ENCODE measurements around the gene TAF4.

TAF4 gene

GRCh38 chr20:62044631-62045030 lies 21.1 kb downstream of the TAF4 start:
- TF ChIP-seq CTCF (IDR thresholded peaks at IDR 0.05; ENCODE audit: low read length) (no peak), EZH2phosphoT487 (IDR thresholded peaks at IDR 0.05; ENCODE audit: low read length) (no peak), EZH2 (optimal IDR thresholded peaks at IDR 0.05; ENCODE audit: low read depth, low read length) (no peak)
- no peak overlapping the region for H3K4me2 ChIP-seq (ENCODE audit: low read depth, low read length)
- H3K4me1 ChIP-seq (ENCODE audit: low read length): no peaks in the 10 kb centered on the region
- H3K9me3 ChIP-seq (replicated peaks; ENCODE audit: insufficient read depth, low read length): no peaks in the 10 kb centered on the region
- DNase-seq: no peak
- peaks cover 100% of the 10 kb centered on the region for H3K79me2 ChIP-seq (ENCODE audit: low read length)
- H3K27me3 ChIP-seq (replicated peaks; ENCODE audit: insufficient read depth, low read length): no peaks in the 10 kb centered on the region
- H3F3A ChIP-seq (ENCODE audit: insufficient read depth, low read length): no peaks in the 10 kb centered on the region
- H3K9me2 ChIP-seq (replicated peaks; ENCODE audit: insufficient read depth, low read length): no peaks in the 10 kb centered on the region
- no peaks in the 10 kb centered on the region; the same call in 1 of the 2 replicates for H4K20me1 ChIP-seq (ENCODE audit: insufficient read depth, low read length)
- no peak overlapping the region for H3K4me3 ChIP-seq (ENCODE audit: low read length)
- no peak overlapping the region for H2AFZ ChIP-seq (ENCODE audit: low read length)
- H3K9ac ChIP-seq (ENCODE audit: low read length): no peak overlapping the region
- no peaks in the 10 kb centered on the region for H3K36me3 ChIP-seq (replicated peaks; ENCODE audit: insufficient read depth, low read length)
- no peak overlapping the region for H3K27ac ChIP-seq (ENCODE audit: low read length)

GRCh38 chr20:62043131-62043914 lies 22.4 kb downstream of the TAF4 start:
- Histone ChIP-seq H3K27me3 (replicated peaks; ENCODE audit: insufficient read depth, low read length) (no peaks in the 10 kb centered on the region), H4K20me1 (ENCODE audit: insufficient read depth, low read length) (no peaks in the 10 kb centered on the region; the same call in 1 of the 2 replicates), H3K9me3 (replicated peaks; ENCODE audit: insufficient read depth, low read length) (no peaks in the 10 kb centered on the region), H3K9ac (ENCODE audit: low read length) (no peak overlapping the region), H3K27ac (ENCODE audit: low read length) (no peak overlapping the region), H3K79me2 (ENCODE audit: low read length) (peaks cover 100% of the 10 kb centered on the region), H3K4me1 (ENCODE audit: low read length) (no peaks in the 10 kb centered on the region), H3F3A (ENCODE audit: insufficient read depth, low read length) (no peaks in the 10 kb centered on the region), H3K36me3 (replicated peaks; ENCODE audit: insufficient read depth, low read length) (no peaks in the 10 kb centered on the region), H3K9me2 (replicated peaks; ENCODE audit: insufficient read depth, low read length) (no peaks in the 10 kb centered on the region), H2AFZ (ENCODE audit: low read length) (no peak overlapping the region), H3K4me3 (ENCODE audit: low read length) (no peak overlapping the region), H3K4me2 (ENCODE audit: low read depth, low read length) (no peak overlapping the region)
- no peak for DNase-seq
- TF ChIP-seq EZH2phosphoT487 (IDR thresholded peaks at IDR 0.05; ENCODE audit: low read length): no peak
- TF ChIP-seq CTCF (IDR thresholded peaks at IDR 0.05; ENCODE audit: low read length): no peak
- TF ChIP-seq EZH2 (optimal IDR thresholded peaks at IDR 0.05; ENCODE audit: low read depth, low read length): no peak

GRCh38 chr20:62042025-62042820 lies 23.5 kb downstream of the TAF4 start:
- Histone ChIP-seq H3F3A (ENCODE audit: insufficient read depth, low read length) (no peaks in the 10 kb centered on the region), H3K27me3 (replicated peaks; ENCODE audit: insufficient read depth, low read length) (no peaks in the 10 kb centered on the region), H3K4me2 (ENCODE audit: low read depth, low read length) (no peak overlapping the region), H2AFZ (ENCODE audit: low read length) (no peak overlapping the region), H3K9me3 (replicated peaks; ENCODE audit: insufficient read depth, low read length) (no peaks in the 10 kb centered on the region), H3K4me3 (ENCODE audit: low read length) (no peak overlapping the region), H3K4me1 (ENCODE audit: low read length) (no peaks in the 10 kb centered on the region), H3K27ac (ENCODE audit: low read length) (no peak overlapping the region), H3K36me3 (replicated peaks; ENCODE audit: insufficient read depth, low read length) (no peaks in the 10 kb centered on the region), H3K79me2 (ENCODE audit: low read length) (peaks cover 97% of the 10 kb centered on the region), H3K9me2 (replicated peaks; ENCODE audit: insufficient read depth, low read length) (no peaks in the 10 kb centered on the region), H4K20me1 (ENCODE audit: insufficient read depth, low read length) (no peaks in the 10 kb centered on the region; the same call in 1 of the 2 replicates), H3K9ac (ENCODE audit: low read length) (no peak overlapping the region)
- no peak for DNase-seq
- TF ChIP-seq EZH2phosphoT487 (IDR thresholded peaks at IDR 0.05; ENCODE audit: low read length): no peak
- TF ChIP-seq EZH2 (optimal IDR thresholded peaks at IDR 0.05; ENCODE audit: low read depth, low read length): no peak
- TF ChIP-seq CTCF (IDR thresholded peaks at IDR 0.05; ENCODE audit: low read length): no peak
